Type B pancreatic cell (in vitro differentiated cells): ENCODE data around the gene GGT6. TPM values are rescaled to one million over a fixed set of nuclear protein-coding genes. Genes with fewer than 3 reads are reported as not detected.

Experiments
- DNase-seq: peaks from one replicate; pipeline ENCODE4 v3.0.0; 2021; ENCODE audit warnings: mixed read lengths; ENCODE audit not compliant: unreplicated experiment; ENCODE audit errors: extremely low spot score
- H3K27ac Mint-ChIP-seq: 2 replicates; pipeline ENCODE4 v1.8.0; 2021; ENCODE audit warnings: mild to moderate bottlenecking, mixed read lengths
- H3K27me3 Mint-ChIP-seq: 2 replicates; pipeline ENCODE4 v1.8.0; 2021; ENCODE audit warnings: mixed read lengths
- H3K36me3 Mint-ChIP-seq: 2 replicates; pipeline ENCODE4 v1.8.0; 2021; ENCODE audit warnings: mixed read lengths
- H3K4me1 Mint-ChIP-seq: one replicate; pipeline ENCODE4 v1.8.0; 2021; ENCODE audit warnings: mixed read lengths; ENCODE audit not compliant: unreplicated experiment
- H3K4me3 Mint-ChIP-seq: 2 replicates; pipeline ENCODE4 v1.8.0; 2021; ENCODE audit warnings: mild to moderate bottlenecking, mixed read lengths
- H3K9me3 Mint-ChIP-seq: 2 replicates; pipeline ENCODE4 v1.8.0; 2021; ENCODE audit warnings: mixed read lengths
- total RNA-seq: library from RNA; stranded (reverse); gene quantifications from 2 replicates; pipeline ENCODE4 v1.2.1, GENCODE V29; 2021; ENCODE audit warnings: low replicate concordance
- TF ChIP-seq, protein P1 (sequence below): fragments of 200-600 bp; sonication (generic); conservative IDR thresholded peaks from 2 replicates; pipeline ENCODE4 v1.5.0; 2021; ENCODE audit warnings: antibody characterized with exemption, mild to moderate bottlenecking

Gene GGT6
- total RNA-seq, 1 donor from 2014 or later, result 1.4 TPM

DNA sequence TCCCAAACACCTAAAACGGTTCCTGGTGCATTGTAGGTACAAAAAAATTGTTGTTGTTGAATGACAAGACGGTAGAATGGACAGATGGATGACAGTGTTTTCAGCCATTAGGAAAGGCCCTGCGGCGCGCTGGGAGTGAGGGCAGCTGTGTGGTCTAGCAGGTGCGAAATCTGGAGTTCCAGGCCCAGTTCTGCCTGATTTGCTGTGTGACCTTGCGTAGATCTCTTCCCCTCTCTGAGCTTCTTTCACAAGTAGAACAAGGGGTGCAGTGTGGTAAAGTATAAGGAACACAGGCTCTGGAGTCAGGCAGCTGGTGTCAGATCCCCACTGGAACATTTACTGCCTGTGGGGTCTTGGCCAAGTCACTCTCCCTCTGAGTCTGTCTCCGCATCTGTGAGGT lies 36.4 kb downstream of the GGT6 start:
- Mint-ChIP-seq H3K4me3 (no peak overlapping the region), H3K27me3 (peaks cover 4% of the 10 kb centered on the region), H3K36me3 (no peaks in the 10 kb centered on the region), H3K27ac (no peak overlapping the region), H3K4me1 (peaks cover 20% of the 10 kb centered on the region), H3K9me3 (no peaks in the 10 kb centered on the region)
- DNase-seq, result no peak
- TF ChIP-seq, protein P1, sequence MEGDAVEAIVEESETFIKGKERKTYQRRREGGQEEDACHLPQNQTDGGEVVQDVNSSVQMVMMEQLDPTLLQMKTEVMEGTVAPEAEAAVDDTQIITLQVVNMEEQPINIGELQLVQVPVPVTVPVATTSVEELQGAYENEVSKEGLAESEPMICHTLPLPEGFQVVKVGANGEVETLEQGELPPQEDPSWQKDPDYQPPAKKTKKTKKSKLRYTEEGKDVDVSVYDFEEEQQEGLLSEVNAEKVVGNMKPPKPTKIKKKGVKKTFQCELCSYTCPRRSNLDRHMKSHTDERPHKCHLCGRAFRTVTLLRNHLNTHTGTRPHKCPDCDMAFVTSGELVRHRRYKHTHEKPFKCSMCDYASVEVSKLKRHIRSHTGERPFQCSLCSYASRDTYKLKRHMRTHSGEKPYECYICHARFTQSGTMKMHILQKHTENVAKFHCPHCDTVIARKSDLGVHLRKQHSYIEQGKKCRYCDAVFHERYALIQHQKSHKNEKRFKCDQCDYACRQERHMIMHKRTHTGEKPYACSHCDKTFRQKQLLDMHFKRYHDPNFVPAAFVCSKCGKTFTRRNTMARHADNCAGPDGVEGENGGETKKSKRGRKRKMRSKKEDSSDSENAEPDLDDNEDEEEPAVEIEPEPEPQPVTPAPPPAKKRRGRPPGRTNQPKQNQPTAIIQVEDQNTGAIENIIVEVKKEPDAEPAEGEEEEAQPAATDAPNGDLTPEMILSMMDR, result no peak

DNA sequence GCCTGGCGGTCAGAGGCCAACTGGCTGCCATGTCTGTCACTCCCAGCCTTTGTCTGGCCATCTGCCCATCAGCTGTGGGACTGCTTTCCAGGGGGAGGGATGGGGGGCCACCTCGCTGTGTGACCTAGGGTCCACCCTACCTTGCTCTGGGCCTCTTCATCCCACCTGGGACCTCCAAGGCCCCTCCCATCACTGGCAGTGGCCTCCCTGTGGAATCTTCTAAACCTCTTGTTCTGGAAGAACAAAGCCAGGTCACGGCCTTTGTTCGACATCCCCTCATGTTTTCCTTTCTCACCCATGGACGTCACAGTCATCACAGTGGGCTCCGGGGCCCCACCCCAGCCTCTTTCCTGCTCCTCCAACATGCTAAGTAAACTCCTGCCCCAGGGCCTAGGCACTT lies 37.7 kb downstream of the GGT6 start:
- DNase-seq, result no peak
- TF ChIP-seq, protein P1, result no peak
- no peak overlapping the region for H3K27ac Mint-ChIP-seq
- H3K4me3 Mint-ChIP-seq, result no peak overlapping the region
- H3K9me3 Mint-ChIP-seq, result no peaks in the 10 kb centered on the region
- no peaks in the 10 kb centered on the region for H3K36me3 Mint-ChIP-seq
- peaks cover 20% of the 10 kb centered on the region for H3K4me1 Mint-ChIP-seq
- peaks cover 4% of the 10 kb centered on the region for H3K27me3 Mint-ChIP-seq

DNA sequence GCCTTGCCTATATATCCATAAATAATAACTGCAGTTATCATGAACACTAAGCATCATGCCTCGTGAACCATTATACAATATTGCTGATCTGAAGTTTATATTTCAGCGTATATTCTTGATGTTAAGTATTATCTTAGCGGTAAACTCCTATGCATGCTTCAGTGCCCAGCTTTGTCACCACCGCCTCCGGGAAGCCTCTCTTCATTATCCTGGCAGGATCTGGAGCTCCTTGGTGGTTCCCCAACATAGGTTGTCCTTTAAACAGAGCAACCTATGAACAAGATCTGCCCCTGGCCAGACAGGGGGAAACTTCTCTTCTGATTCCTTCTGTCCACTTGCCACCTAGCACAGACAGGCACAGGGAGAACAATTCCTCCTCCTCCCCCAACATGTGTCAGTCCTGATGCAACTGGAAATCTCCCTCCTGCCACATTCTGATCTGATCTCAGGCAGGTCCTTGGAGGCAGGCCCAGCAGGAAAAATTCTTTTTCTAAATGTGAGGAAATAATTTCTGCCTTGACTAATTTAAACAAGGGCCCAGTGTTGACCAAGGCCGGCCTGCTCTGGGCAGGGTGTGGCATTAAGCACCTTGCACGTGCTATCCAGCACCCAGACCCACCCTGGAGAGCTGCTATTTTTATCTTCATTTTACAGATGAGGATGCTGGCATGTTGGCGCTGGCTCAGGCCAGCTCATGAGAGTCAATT lies 39.3 kb downstream of the GGT6 start:
- peak overlapping the region; percentile 87 for H3K27ac Mint-ChIP-seq
- no peak overlapping the region for H3K4me3 Mint-ChIP-seq
- H3K36me3 Mint-ChIP-seq, result no peaks in the 10 kb centered on the region
- H3K9me3 Mint-ChIP-seq, result no peaks in the 10 kb centered on the region
- TF ChIP-seq, protein P1, result no peak
- no peak for DNase-seq
- no peaks in the 10 kb centered on the region for H3K27me3 Mint-ChIP-seq
- peaks cover 15% of the 10 kb centered on the region for H3K4me1 Mint-ChIP-seq

DNA sequence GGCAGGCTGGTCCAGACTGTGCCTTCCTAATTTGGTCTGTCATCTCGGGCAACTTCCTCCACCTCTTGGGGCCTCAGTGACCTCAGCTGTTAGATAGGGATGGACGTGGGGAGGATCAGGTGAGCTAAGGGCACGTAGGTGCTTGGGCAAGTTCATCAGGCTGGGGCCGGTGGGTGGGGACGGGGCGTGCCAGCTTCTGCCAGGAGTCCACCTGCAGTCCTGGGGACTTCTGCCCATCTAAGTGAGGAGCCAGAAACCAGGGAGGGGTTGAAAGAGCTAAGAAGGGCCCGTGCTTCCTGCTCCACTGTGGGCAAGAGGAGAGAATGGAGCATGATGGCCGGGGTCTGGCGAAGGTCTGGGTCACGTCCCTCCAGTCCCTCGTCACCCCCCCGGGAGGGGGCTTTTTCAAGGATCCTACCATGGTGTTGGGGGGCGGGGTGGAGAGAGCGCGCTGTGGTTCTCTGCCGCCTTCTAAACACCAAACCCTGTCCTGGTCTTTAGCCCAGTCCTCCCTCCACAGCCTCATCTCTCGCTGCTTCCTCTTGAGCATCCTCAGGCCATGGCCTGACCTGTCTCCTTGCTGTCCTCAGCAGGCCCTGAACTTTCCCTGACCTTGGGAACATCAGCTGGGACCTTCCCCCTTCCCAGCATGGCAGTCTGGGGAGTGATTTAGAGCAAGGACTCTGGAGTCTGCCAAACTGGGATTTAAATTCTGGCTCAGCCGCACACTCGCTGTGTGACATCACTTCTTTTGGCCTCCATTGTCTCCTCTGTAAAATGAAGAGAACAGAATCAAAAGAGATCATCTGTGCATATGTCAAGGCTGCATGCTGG lies 40.1 kb downstream of the GGT6 start:
- no peaks in the 10 kb centered on the region for H3K9me3 Mint-ChIP-seq
- H3K27ac Mint-ChIP-seq, result peak overlapping the region; percentile 87
- DNase-seq, result no peak
- TF ChIP-seq, protein P1, result no peak
- H3K27me3 Mint-ChIP-seq, result no peaks in the 10 kb centered on the region
- peaks cover 15% of the 10 kb centered on the region for H3K4me1 Mint-ChIP-seq
- no peaks in the 10 kb centered on the region for H3K36me3 Mint-ChIP-seq
- H3K4me3 Mint-ChIP-seq, result no peak overlapping the region

DNA sequence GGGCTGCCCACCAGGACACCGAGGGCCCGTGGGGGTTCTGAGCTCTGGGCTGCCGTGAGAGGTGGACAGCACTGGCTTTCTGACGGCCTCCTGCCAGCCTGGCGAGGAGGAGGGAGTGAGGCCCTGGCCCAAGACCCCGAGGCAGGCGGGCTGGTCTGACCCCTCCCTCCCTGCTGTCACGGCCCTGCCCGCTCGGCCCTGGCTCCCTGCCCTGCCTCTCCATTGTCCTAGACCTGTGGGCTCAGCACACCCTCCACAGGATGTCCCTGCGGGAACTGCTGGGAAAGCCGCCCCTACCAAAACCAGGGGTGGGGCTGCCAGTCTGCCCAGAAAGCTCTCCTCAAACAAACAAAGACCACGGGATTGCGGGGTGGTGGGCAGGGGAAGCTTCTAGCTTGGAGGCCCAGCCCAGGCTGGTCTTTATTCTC lies 41.0 kb downstream of the GGT6 start:
- H3K27me3 Mint-ChIP-seq, result no peaks in the 10 kb centered on the region
- H3K27ac Mint-ChIP-seq, result no peak overlapping the region
- no peak overlapping the region for H3K4me3 Mint-ChIP-seq
- no peaks in the 10 kb centered on the region for H3K36me3 Mint-ChIP-seq
- no peak for DNase-seq
- peaks cover 15% of the 10 kb centered on the region for H3K4me1 Mint-ChIP-seq
- no peaks in the 10 kb centered on the region for H3K9me3 Mint-ChIP-seq
- TF ChIP-seq, protein P1, result no peak
